OCI-LY7 (cell line): ENCODE results near the gene RHBDD1.

ENCODE experiments used
- CTCF ChIP-seq: fragments of 200-600 bp; sonication (generic); conservative IDR thresholded peaks from 2 replicates; pipeline ENCODE4 v1.5.1; 2014; ENCODE audit warnings: mild to moderate bottlenecking, antibody characterized with exemption, low read length, moderate library complexity, mixed read lengths
- EZH2phosphoT487 ChIP-seq: fragments of 200-600 bp; sonication (generic); IDR thresholded peaks from 2 replicates; pipeline ENCODE4 v1.6.1; 2018; ENCODE audit warnings: low read depth, borderline replicate concordance, mild to moderate bottlenecking, mixed run types, antibody characterized with exemption, low read length, moderate library complexity, mixed read lengths

DNA sequence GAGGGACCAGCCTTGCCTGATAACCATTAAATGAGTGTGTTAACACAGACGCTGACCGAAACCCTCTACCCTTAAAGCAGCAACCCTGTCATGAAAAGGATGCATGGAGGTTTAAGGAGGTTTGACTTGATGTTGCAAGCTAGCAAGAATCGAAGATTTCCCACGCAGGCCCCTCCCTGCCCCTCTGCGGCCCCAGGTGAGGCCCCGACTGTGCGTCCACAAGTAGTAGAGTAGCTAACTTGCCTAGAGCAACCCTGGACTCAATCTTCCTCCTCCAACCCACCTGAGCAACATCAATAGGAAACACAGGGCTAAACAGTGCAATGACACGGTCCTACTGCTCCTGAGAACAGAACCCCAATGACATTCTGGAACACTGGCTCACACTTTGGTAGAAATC, 178.0 kb downstream of the RHBDD1 start:
- TF ChIP-seq CTCF = no peak
- no peak for TF ChIP-seq EZH2phosphoT487
